Cardiac muscle cell (in vitro differentiated cells and primary cell): ENCODE results near the gene AGAP1. TPM values are rescaled to one million over a fixed set of nuclear protein-coding genes. Genes with fewer than 3 reads are reported as not detected.

ENCODE experiments used
- DNase-seq, 2 donors: peaks; one replicate each; pipeline versions ENCODE4 v3.0.0 to v3.0.0-alpha.2; 2010 to 2017; ENCODE audit warnings: low read depth in 1 of 2, low spot score in 1 of 2
- H3K27ac ChIP-seq: fragments of 200-600 bp; sonication (generic); 2 replicates; pipeline ENCODE4 v1.5.1; 2016
- H3K27me3 ChIP-seq: fragments of 200-600 bp; sonication (generic); 2 replicates; pipeline ENCODE4 v1.6.0; 2016; ENCODE audit warnings: control low read depth
- H3K36me3 ChIP-seq: fragments of 200-600 bp; sonication (generic); 2 replicates; pipeline ENCODE4 v1.5.1; 2016; ENCODE audit warnings: control low read depth
- H3K4me1 ChIP-seq: fragments of 200-600 bp; sonication (generic); 2 replicates; pipeline ENCODE4 v1.8.1; 2017; ENCODE audit warnings: low read depth, mild to moderate bottlenecking, mixed run types
- H3K4me3 ChIP-seq: fragments of 200-600 bp; sonication (generic); 2 replicates; pipeline ENCODE4 v1.5.1; 2016; ENCODE audit warnings: mild to moderate bottlenecking
- H3K9me3 ChIP-seq: fragments of 200-600 bp; sonication (generic); 2 replicates; pipeline ENCODE4 v1.5.1; 2017; ENCODE audit warnings: low read depth, mild to moderate bottlenecking, control low read depth
- CTCF ChIP-seq: IDR thresholded peaks from 2 replicates; pipeline ENCODE4 v1.5.1; 2012; ENCODE audit warnings: low read depth, mild to moderate bottlenecking, low read length
- polyA plus RNA-seq: library from polyadenylated mRNA; unstranded; fragments of >200 nt; fragmentation: Nextera tagmentation; extraction: Ambion mirVana; gene quantifications from 2 replicates; pipeline ENCODE4 v1.2.1, GENCODE V29; 2016
- total RNA-seq: library from RNA; depleted of rRNA; stranded (reverse); fragments of >200 nt; gene quantifications from 2 replicates; pipeline ENCODE4 v1.2.3, GENCODE V29; 2016

AGAP1 gene
- total and polyA plus RNA-seq, 2 experiments from 2014 or later, result 8.6 to 38.2 TPM

GRCh38 chr2:235669269-235669831, 175.5 kb downstream of the AGAP1 start:
- peak; percentile 79 to 85 for DNase-seq
- H3K36me3 ChIP-seq, result no peaks in the 10 kb centered on the region
- no peak overlapping the region for H3K27ac ChIP-seq
- H3K9me3 ChIP-seq, result no peaks in the 10 kb centered on the region
- TF ChIP-seq CTCF, result no peak
- H3K27me3 ChIP-seq, result peaks cover 32% of the 10 kb centered on the region
- peaks cover 19% of the 10 kb centered on the region for H3K4me1 ChIP-seq
- peak overlapping the region; percentile 64 for H3K4me3 ChIP-seq

- peak; percentile 54 for TF ChIP-seq CTCF
Measured at GRCh38 chr2:235669983-235670962, 176.4 kb downstream of the AGAP1 start.

GRCh38 chr2:235670974-235671787, 177.3 kb downstream of the AGAP1 start:
- DNase-seq, result no peak
- peaks cover 11% of the 10 kb centered on the region for H3K4me1 ChIP-seq
- H3K36me3 ChIP-seq, result no peaks in the 10 kb centered on the region
- no peak overlapping the region for H3K27ac ChIP-seq
- H3K4me3 ChIP-seq, result peak overlapping the region; percentile 39
- TF ChIP-seq CTCF, result no peak
- no peaks in the 10 kb centered on the region for H3K9me3 ChIP-seq
- H3K27me3 ChIP-seq, result peaks cover 32% of the 10 kb centered on the region

More at GRCh38 chr2:235669983-235670962, 176.4 kb downstream of the AGAP1 start:
- peak; percentile 85 to 86 for DNase-seq
- peaks cover 20% of the 10 kb centered on the region for H3K4me1 ChIP-seq
- peak overlapping the region; percentile 39 for H3K4me3 ChIP-seq
- H3K27ac ChIP-seq, result no peak overlapping the region
- peaks cover 32% of the 10 kb centered on the region for H3K27me3 ChIP-seq
- no peaks in the 10 kb centered on the region for H3K36me3 ChIP-seq
- no peaks in the 10 kb centered on the region for H3K9me3 ChIP-seq

- no peak for TF ChIP-seq CTCF
- no peak overlapping the region for H3K4me3 ChIP-seq
- DNase-seq, result no peak
Measured at GRCh38 chr2:235672720-235673119, 178.9 kb downstream of the AGAP1 start.

GRCh38 chr2:235674146-235674545, 180.3 kb downstream of the AGAP1 start:
- Histone ChIP-seq H3K4me1 (peaks cover 25% of the 10 kb centered on the region), H3K27me3 (peaks cover 32% of the 10 kb centered on the region), H3K36me3 (no peaks in the 10 kb centered on the region), H3K27ac (no peak overlapping the region), H3K9me3 (no peaks in the 10 kb centered on the region), H3K4me3 (no peak overlapping the region)
- peak in 1 of 2 donors; percentile 47 for DNase-seq
- TF ChIP-seq CTCF, result no peak

More at GRCh38 chr2:235672720-235673119, 178.9 kb downstream of the AGAP1 start:
- no peaks in the 10 kb centered on the region for H3K9me3 ChIP-seq
- H3K36me3 ChIP-seq, result no peaks in the 10 kb centered on the region
- H3K4me1 ChIP-seq, result peaks cover 17% of the 10 kb centered on the region
- H3K27ac ChIP-seq, result no peak overlapping the region
- peaks cover 32% of the 10 kb centered on the region for H3K27me3 ChIP-seq
